ENCODE measurements around the gene RNF41. TPM values are rescaled to one million over a fixed set of nuclear protein-coding genes. Genes with fewer than 3 reads are reported as not detected.

Gene RNF41
- total RNA-seq, 4 donors from 2014 or later = 50.0 to 81.6 (median 62.0) TPM

DNA sequence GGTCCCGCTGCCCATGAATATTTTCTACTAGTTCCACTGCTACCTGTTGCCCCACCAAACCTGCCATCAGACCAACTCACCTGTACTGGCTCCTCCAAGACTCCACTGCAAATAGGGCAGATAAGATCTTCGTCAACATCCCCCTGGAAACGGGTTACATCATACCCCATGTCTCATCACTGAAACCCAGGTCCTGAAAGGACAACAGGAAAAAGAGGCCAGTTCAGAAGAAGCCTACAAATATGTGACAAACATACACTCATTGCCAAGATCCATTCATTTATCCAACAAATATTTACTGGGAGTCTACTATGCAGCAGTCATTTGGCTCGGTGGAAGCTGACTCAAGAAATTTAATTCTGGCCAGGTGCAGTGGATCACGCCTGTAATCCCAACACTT, 7.8 kb downstream of the RNF41 start:
- TF ChIP-seq EP300 (IDR thresholded peaks at IDR 0.05) (no peak), POLR2A (IDR thresholded peaks at IDR 0.05) (no peak)
- TF ChIP-seq, protein P1, sequence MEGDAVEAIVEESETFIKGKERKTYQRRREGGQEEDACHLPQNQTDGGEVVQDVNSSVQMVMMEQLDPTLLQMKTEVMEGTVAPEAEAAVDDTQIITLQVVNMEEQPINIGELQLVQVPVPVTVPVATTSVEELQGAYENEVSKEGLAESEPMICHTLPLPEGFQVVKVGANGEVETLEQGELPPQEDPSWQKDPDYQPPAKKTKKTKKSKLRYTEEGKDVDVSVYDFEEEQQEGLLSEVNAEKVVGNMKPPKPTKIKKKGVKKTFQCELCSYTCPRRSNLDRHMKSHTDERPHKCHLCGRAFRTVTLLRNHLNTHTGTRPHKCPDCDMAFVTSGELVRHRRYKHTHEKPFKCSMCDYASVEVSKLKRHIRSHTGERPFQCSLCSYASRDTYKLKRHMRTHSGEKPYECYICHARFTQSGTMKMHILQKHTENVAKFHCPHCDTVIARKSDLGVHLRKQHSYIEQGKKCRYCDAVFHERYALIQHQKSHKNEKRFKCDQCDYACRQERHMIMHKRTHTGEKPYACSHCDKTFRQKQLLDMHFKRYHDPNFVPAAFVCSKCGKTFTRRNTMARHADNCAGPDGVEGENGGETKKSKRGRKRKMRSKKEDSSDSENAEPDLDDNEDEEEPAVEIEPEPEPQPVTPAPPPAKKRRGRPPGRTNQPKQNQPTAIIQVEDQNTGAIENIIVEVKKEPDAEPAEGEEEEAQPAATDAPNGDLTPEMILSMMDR (IDR thresholded peaks at IDR 0.05) = no peak
- no peaks in the 10 kb centered on the region for H3K9me3 ChIP-seq
- DNase-seq (ENCODE audit: low spot score in 2 of 2) = no peak
- no peaks in the 10 kb centered on the region for H3K27me3 ChIP-seq
- H3K36me3 ChIP-seq = peaks cover 6 to 89% (median 36%) of the 10 kb centered on the region in 3 donors
- 90 to 94% methylated on average over 5 of the region's 5 CpGs for WGBS, 2 donors
- H3K4me1 ChIP-seq = peaks cover 0 to 12% (median 0%) of the 10 kb centered on the region in 4 donors
- no peak overlapping the region for H3K27ac ChIP-seq
- no peak overlapping the region for H3K4me3 ChIP-seq

GRCh38 chr12:56212361-56212760, 9.4 kb downstream of the RNF41 start:
- no peak overlapping the region for H3K27ac ChIP-seq
- peaks cover 6 to 100% (median 46%) of the 10 kb centered on the region in 3 donors for H3K36me3 ChIP-seq
- no peaks in the 10 kb centered on the region for H3K27me3 ChIP-seq
- H3K9me3 ChIP-seq = no peaks in the 10 kb centered on the region
- 87 to 88% methylated on average over 1 of the region's 1 CpG for WGBS, 2 donors
- TF ChIP-seq EP300 (IDR thresholded peaks at IDR 0.05) (no peak), POLR2A (IDR thresholded peaks at IDR 0.05) (no peak)
- TF ChIP-seq, protein P1 (IDR thresholded peaks at IDR 0.05) = no peak
- H3K4me1 ChIP-seq = peaks cover 0 to 5% (median 0%) of the 10 kb centered on the region in 4 donors
- H3K4me3 ChIP-seq = no peak overlapping the region
- DNase-seq (ENCODE audit: low spot score in 2 of 2) = no peak

DNA sequence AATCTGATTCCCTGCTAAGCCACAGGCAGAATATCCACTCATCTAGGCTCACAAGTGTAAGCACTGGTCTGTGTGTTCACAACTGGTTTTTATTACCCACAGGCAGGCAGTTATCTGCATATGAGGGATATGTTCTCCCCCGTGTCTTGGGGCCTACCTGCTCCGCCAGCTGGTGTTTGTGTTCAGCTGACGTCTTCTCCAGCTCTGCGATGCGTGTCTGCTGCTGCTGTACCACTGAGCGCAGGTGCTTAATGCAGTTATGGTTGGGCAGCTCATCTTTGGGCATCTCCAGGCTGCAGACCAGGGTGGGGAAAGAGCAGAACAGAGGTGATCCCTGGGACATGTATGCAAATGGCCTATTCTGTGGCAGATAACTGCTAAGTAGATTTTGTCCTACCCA, 13.7 kb downstream of the RNF41 start:
- no peak overlapping the region for H3K4me3 ChIP-seq
- 83 to 92% methylated on average over 6 of the region's 6 CpGs for WGBS, 2 donors
- no peaks in the 10 kb centered on the region for H3K9me3 ChIP-seq
- H3K36me3 ChIP-seq = peaks cover 5 to 83% (median 41%) of the 10 kb centered on the region in 3 donors
- TF ChIP-seq EP300 (IDR thresholded peaks at IDR 0.05) = no peak
- no peak for TF ChIP-seq POLR2A (IDR thresholded peaks at IDR 0.05)
- TF ChIP-seq, protein P1 (IDR thresholded peaks at IDR 0.05) = no peak
- H3K27me3 ChIP-seq = no peaks in the 10 kb centered on the region
- no peak overlapping the region for H3K27ac ChIP-seq
- peaks cover 0 to 6% (median 0%) of the 10 kb centered on the region in 4 donors for H3K4me1 ChIP-seq
- DNase-seq (ENCODE audit: low spot score in 2 of 2) = no peak

DNA sequence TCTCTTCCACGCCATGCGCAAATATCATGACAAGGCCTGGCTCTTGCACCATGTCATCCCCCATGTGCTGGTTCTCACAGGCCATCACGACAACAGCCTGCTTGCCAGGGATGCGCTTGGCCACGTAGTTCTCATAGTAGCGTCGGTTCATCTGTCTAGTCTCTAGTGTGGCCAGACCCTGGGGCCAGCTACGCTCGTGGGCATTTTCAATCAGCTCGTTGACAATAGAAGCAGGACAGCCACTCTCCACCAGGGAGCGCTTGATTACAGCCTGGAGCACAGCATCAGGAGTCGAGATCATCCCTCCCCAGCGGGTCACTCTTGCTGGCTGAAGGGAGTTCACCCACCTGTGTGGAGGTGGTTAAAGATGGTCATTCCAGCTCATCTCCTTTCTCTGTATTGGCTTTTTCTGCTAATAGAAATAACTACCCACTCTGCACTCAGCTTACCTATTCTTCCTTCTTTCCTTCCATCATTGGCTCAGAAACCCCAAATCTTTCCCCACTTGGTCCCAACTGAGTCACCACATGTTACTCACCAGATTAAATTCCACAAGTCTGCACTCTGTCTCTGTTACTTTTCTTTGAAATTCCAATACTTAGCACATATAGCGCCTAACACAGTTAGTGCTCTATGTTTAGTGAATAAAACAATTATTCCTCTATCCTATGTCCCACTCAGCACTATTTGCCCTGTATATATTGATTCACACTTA, 15.1 kb downstream of the RNF41 start:
- 43 to 46% methylated on average over 14 of the region's 14 CpGs for WGBS, 2 donors
- H3K36me3 ChIP-seq = peaks cover 0 to 69% (median 36%) of the 10 kb centered on the region in 3 donors
- no peaks in the 10 kb centered on the region for H3K27me3 ChIP-seq
- H3K27ac ChIP-seq = peak overlapping the region in 1 of 4 donors; percentile 29
- peak; percentile 28 to 72 for DNase-seq (ENCODE audit: low spot score in 2 of 2)
- H3K4me3 ChIP-seq = no peak overlapping the region
- peaks cover 0 to 6% (median 0%) of the 10 kb centered on the region in 4 donors for H3K4me1 ChIP-seq
- no peaks in the 10 kb centered on the region for H3K9me3 ChIP-seq
- TF ChIP-seq, protein P1 (IDR thresholded peaks at IDR 0.05) = peak; percentile 35 to 56 (median 51)
- TF ChIP-seq EP300 (IDR thresholded peaks at IDR 0.05) = no peak

- H3K4me3 ChIP-seq = no peak overlapping the region
- DNase-seq (ENCODE audit: low spot score in 2 of 2) = no peak
- H3K27me3 ChIP-seq = no peaks in the 10 kb centered on the region
- TF ChIP-seq EP300 (IDR thresholded peaks at IDR 0.05) (no peak), POLR2A (IDR thresholded peaks at IDR 0.05) (no peak)
- TF ChIP-seq, protein P1 (IDR thresholded peaks at IDR 0.05) = no peak
- peak overlapping the region in 1 of 4 donors; percentile 6 for H3K27ac ChIP-seq
- H3K36me3 ChIP-seq = peaks cover 0 to 57% (median 35%) of the 10 kb centered on the region in 3 donors
- no peaks in the 10 kb centered on the region for H3K9me3 ChIP-seq
- peaks cover 0 to 6% (median 0%) of the 10 kb centered on the region in 4 donors for H3K4me1 ChIP-seq
Observed at GRCh38 chr12:56205445-56205844, 16.3 kb downstream of the RNF41 start.

Measured in tibial nerve (tissue), 4 donors.